CD14-positive monocyte (primary cell): ENCODE measurements around the gene MIEF1. TPM values are rescaled to one million over a fixed set of nuclear protein-coding genes. Genes with fewer than 3 reads are reported as not detected.

Experiments used
- DNase-seq, 3 donors: peaks; one replicate each; pipeline ENCODE4 v3.0.0-alpha.2; 2011 to 2022
- H2AFZ ChIP-seq: 2 replicates; pipeline ENCODE4 v1.6.0; 2012; ENCODE audit warnings: mild to moderate bottlenecking, low read depth, low read length, inconsistent platforms; ENCODE audit not compliant: insufficient read depth, poor library complexity, severe bottlenecking
- H3K27ac ChIP-seq, 2 donors: 1 replicate in 1 of 2; 2 replicates in 1 of 2; pipeline ENCODE4 v1.5.1; 2012 to 2013; ENCODE audit warnings: low read length in 2 of 2, control low read depth in 1 of 2, inconsistent platforms in 1 of 2, low read depth in 1 of 2, mild to moderate bottlenecking in 1 of 2
- H3K27me3 ChIP-seq, 2 donors: one replicate each; pipeline versions ENCODE4 v1.6.0 to v1.6.1; 2011 to 2013; ENCODE audit warnings: low read length in 2 of 2; ENCODE audit not compliant: control insufficient read depth in 2 of 2, insufficient read depth in 2 of 2
- H3K36me3 ChIP-seq, 2 donors: replicated peaks in 1 of 2; 1 replicate in 1 of 2; 2 replicates in 1 of 2; pipeline versions ENCODE4 v1.5.1 to v1.6.1; 2012 to 2013; ENCODE audit warnings: low read length in 2 of 2, control low read depth in 1 of 2, inconsistent platforms in 1 of 2, mild to moderate bottlenecking in 1 of 2; ENCODE audit not compliant: insufficient read depth in 2 of 2, control insufficient read depth in 1 of 2
- H3K4me1 ChIP-seq, 2 donors: 1 replicate in 1 of 2; 2 replicates in 1 of 2; pipeline versions ENCODE4 v1.5.1 to v1.6.1; 2012 to 2013; ENCODE audit warnings: low read length in 2 of 2, control low read depth in 1 of 2, inconsistent platforms in 1 of 2, mild to moderate bottlenecking in 1 of 2, moderate library complexity in 1 of 2; ENCODE audit not compliant: insufficient read depth in 2 of 2, control insufficient read depth in 1 of 2
- H3K4me2 ChIP-seq: replicated peaks from 2 replicates; pipeline ENCODE3; 2012; ENCODE audit warnings: low read length, moderate library complexity, mild to moderate bottlenecking; ENCODE audit not compliant: poor library complexity, severe bottlenecking; ENCODE audit errors: extremely low read depth
- H3K4me3 ChIP-seq, 3 experiments: fragments of 200-600 bp in 1 of 3; sonication (generic) in 1 of 3; replicated peaks in 1 of 3; 1 replicate in 2 of 3; 2 replicates in 1 of 3; pipeline ENCODE4 v1.5.1; 2011 to 2013; ENCODE audit warnings: low read length in 3 of 3, mild to moderate bottlenecking in 3 of 3, control low read depth in 2 of 3, low read depth in 2 of 3, inconsistent platforms in 1 of 3, moderate library complexity in 1 of 3
- H3K79me2 ChIP-seq: 2 replicates; pipeline ENCODE4 v1.6.0; 2012; ENCODE audit warnings: mild to moderate bottlenecking, control low read depth, inconsistent platforms, low read length, moderate library complexity; ENCODE audit not compliant: insufficient read depth
- H3K9ac ChIP-seq: 2 replicates; pipeline ENCODE4 v1.6.0; 2017; ENCODE audit warnings: low read length, mild to moderate bottlenecking; ENCODE audit not compliant: insufficient read depth, poor library complexity, severe bottlenecking
- H3K9me3 ChIP-seq, 2 donors: replicated peaks in 1 of 2; 1 replicate in 1 of 2; 2 replicates in 1 of 2; pipeline versions ENCODE4 v1.5.1 to v1.6.1; 2012 to 2013; ENCODE audit warnings: low read length in 2 of 2, control low read depth in 1 of 2; ENCODE audit not compliant: control insufficient read depth in 1 of 2, insufficient read depth in 1 of 2
- H4K20me1 ChIP-seq: 2 replicates; pipeline ENCODE4 v1.6.0; 2012; ENCODE audit warnings: mild to moderate bottlenecking, low read length, control low read depth, moderate library complexity; ENCODE audit not compliant: insufficient read depth
- H3K27ac Mint-ChIP-seq, 7 donors: one replicate each; pipeline ENCODE4 v1.8.0; 2020; ENCODE audit warnings: mild to moderate bottlenecking in 7 of 7, mixed read lengths in 7 of 7, moderate library complexity in 6 of 7, inconsistent platforms in 2 of 7
- H3K27me3 Mint-ChIP-seq, 3 donors: one replicate each; pipeline ENCODE4 v1.8.0; 2021 to 2022; ENCODE audit warnings: low read depth in 3 of 3, mild to moderate bottlenecking in 3 of 3, mixed read lengths in 3 of 3, moderate library complexity in 3 of 3, inconsistent platforms in 1 of 3
- H3K36me3 Mint-ChIP-seq, 2 donors: one replicate each; pipeline ENCODE4 v1.8.0; 2020; ENCODE audit warnings: mixed read lengths in 2 of 2, inconsistent platforms in 1 of 2, mild to moderate bottlenecking in 1 of 2
- H3K4me1 Mint-ChIP-seq: one replicate; pipeline ENCODE4 v1.8.0; 2020; ENCODE audit warnings: mild to moderate bottlenecking, mixed read lengths
- H3K4me3 Mint-ChIP-seq, 2 donors: one replicate each; pipeline ENCODE4 v1.8.0; 2020; ENCODE audit warnings: mild to moderate bottlenecking in 2 of 2, mixed read lengths in 2 of 2, moderate library complexity in 1 of 2
- H3K9me3 Mint-ChIP-seq, 7 donors: one replicate each; pipeline ENCODE4 v1.8.0; 2020 to 2022; ENCODE audit warnings: mixed read lengths in 7 of 7, mild to moderate bottlenecking in 6 of 7, moderate library complexity in 6 of 7, inconsistent platforms in 2 of 7
- CTCF ChIP-seq: fragments of 200-600 bp; IDR thresholded peaks from one replicate; pipeline ENCODE4 v1.8.0; 2022; ENCODE audit warnings: antibody characterized with exemption, mild to moderate bottlenecking
- WGBS: methylation state at CpG from one replicate; pipeline ENCODE4 v1.1.5; 2013; ENCODE audit warnings: missing lambda C conversion rate; ENCODE audit not compliant: insufficient coverage; 5-methylcytosine and 5-hydroxymethylcytosine counted together
- intact Hi-C, 2 donors: fragments of 100-400 bp; cut with micrococcal nuclease; formaldehyde crosslinking; loops; one replicate each; pipeline versions ENCODE4 v1.15.0 to v1.15.1; 2023
- polyA plus RNA-seq, 3 donors: library from polyadenylated mRNA; depleted of rRNA in 1 of 3; unstranded in 2 of 3; stranded (reverse) in 1 of 3; fragments of 300-500 nt in 2 of 3; fragments of >200 nt in 1 of 3; fragmentation: Illumina TruSeq in 2 of 3; gene quantifications; 1 replicate in 2 of 3; 2 replicates in 1 of 3; pipeline ENCODE4 v1.2.3, GENCODE V29; 2012 to 2021

The MIEF1 gene
- polyA plus RNA-seq, 3 donors = 9.4 to 14.0 (median 13.3) TPM

- Histone ChIP-seq H3K9ac (no peak overlapping the region), H3K27me3 (no peaks in the 10 kb centered on the region), H3K4me2 (no peak overlapping the region), H3K4me3 (no peak overlapping the region), H3K4me1 (no peaks in the 10 kb centered on the region), H4K20me1 (no peaks in the 10 kb centered on the region), H3K36me3 (no peaks in the 10 kb centered on the region), H3K79me2 (no peaks in the 10 kb centered on the region), H2AFZ (no peak overlapping the region), H3K27ac (no peak overlapping the region), H3K9me3 (no peaks in the 10 kb centered on the region)
- Mint-ChIP-seq H3K4me1 (no peaks in the 10 kb centered on the region), H3K4me3 (no peak overlapping the region), H3K9me3 (no peaks in the 10 kb centered on the region), H3K27me3 (peaks cover 0 to 2% (median 1%) of the 10 kb centered on the region in 3 donors), H3K27ac (peak overlapping the region in 1 of 7 donors; percentile 70), H3K36me3 (no peaks in the 10 kb centered on the region)
- DNase-seq = no peak
- no peak for TF ChIP-seq CTCF
- 91% methylated on average over 8 of the region's 9 CpGs for WGBS
- intact Hi-C loops = no loop called here
Measured at GRCh38 chr22:39478441-39478850, 23.6 kb upstream of the MIEF1 start.

- Histone ChIP-seq H3K79me2 (no peaks in the 10 kb centered on the region), H3K9me3 (no peaks in the 10 kb centered on the region), H3K4me1 (no peaks in the 10 kb centered on the region), H3K4me3 (no peak overlapping the region), H4K20me1 (no peaks in the 10 kb centered on the region), H3K36me3 (no peaks in the 10 kb centered on the region), H2AFZ (no peak overlapping the region), H3K27me3 (no peaks in the 10 kb centered on the region), H3K4me2 (no peak overlapping the region), H3K27ac (no peak overlapping the region), H3K9ac (no peak overlapping the region)
- intact Hi-C loops = no loop called here
- DNase-seq = no peak
- TF ChIP-seq CTCF = no peak
- Mint-ChIP-seq H3K27ac (no peak overlapping the region), H3K9me3 (no peaks in the 10 kb centered on the region), H3K27me3 (peaks cover 2 to 3% (median 2%) of the 10 kb centered on the region in 3 donors), H3K4me3 (no peak overlapping the region), H3K4me1 (no peaks in the 10 kb centered on the region), H3K36me3 (no peaks in the 10 kb centered on the region)
- 86% methylated on average over 2 of the region's 3 CpGs for WGBS
Measured at GRCh38 chr22:39479254-39479653, 22.8 kb upstream of the MIEF1 start.
